Coronary artery (tissue), 2 donors: ENCODE results near the gene B4GALT2.
A peak's percentile ranks its signal among the peaks of the same experiment; 100 is the strongest.

Experiments used
- DNase-seq: peaks from one replicate; pipeline ENCODE4 v3.0.0-alpha.2; 2017; ENCODE audit warnings: low spot score
- H3K27ac ChIP-seq, 2 donors: fragments of 200-600 bp; sonication (generic); one replicate each; pipeline ENCODE4 v1.5.1; 2016 to 2019
- H3K4me3 ChIP-seq: fragments of 200-600 bp; sonication (generic); 2 replicates; pipeline ENCODE4 v1.5.1; 2016; ENCODE audit warnings: mild to moderate bottlenecking, moderate library complexity
- CTCF ChIP-seq: fragments of 200-600 bp; sonication (generic); IDR thresholded peaks from one replicate; pipeline ENCODE4 v1.5.1; 2019; ENCODE audit warnings: antibody characterized with exemption

Gene B4GALT2

GRCh38 chr1:43994071-43994470, 15.1 kb downstream of the B4GALT2 start:
- H3K27ac ChIP-seq, result no peak overlapping the region
- TF ChIP-seq CTCF, result no peak
- no peak for DNase-seq

GRCh38 chr1:43994794-43995790, 16.1 kb downstream of the B4GALT2 start:
- H3K4me3 ChIP-seq, result no peak overlapping the region
- no peak for DNase-seq
- TF ChIP-seq CTCF, result no peak
- H3K27ac ChIP-seq, result no peak overlapping the region

More at GRCh38 chr1:43994071-43994470, 15.1 kb downstream of the B4GALT2 start:
- H3K4me3 ChIP-seq, result no peak overlapping the region

- H3K27ac ChIP-seq, result no peak overlapping the region
- DNase-seq, result no peak
- no peak overlapping the region for H3K4me3 ChIP-seq
- TF ChIP-seq CTCF, result no peak
These were observed 17.1 kb downstream of the B4GALT2 start for GRCh38 chr1:43995984-43996732.

- no peak for DNase-seq
- H3K27ac ChIP-seq, result peak overlapping the region in 1 of 2 donors; percentile 3
These were observed 17.7 kb downstream of the B4GALT2 start for GRCh38 chr1:43996733-43997115.

GRCh38 chr1:43997295-43997999, 18.4 kb downstream of the B4GALT2 start:
- Histone ChIP-seq H3K27ac (peak overlapping the region in 1 of 2 donors; percentile 3), H3K4me3 (no peak overlapping the region)
- DNase-seq, result no peak
- TF ChIP-seq CTCF, result no peak

More at GRCh38 chr1:43996733-43997115, 17.7 kb downstream of the B4GALT2 start:
- H3K4me3 ChIP-seq, result no peak overlapping the region
- TF ChIP-seq CTCF, result no peak

GRCh38 chr1:43998000-43998378, 19.0 kb downstream of the B4GALT2 start:
- Histone ChIP-seq H3K4me3 (no peak overlapping the region), H3K27ac (no peak overlapping the region)
- DNase-seq, result no peak
- TF ChIP-seq CTCF, result no peak
